H9 (cell line): ENCODE data around the gene RETN. TPM values are rescaled to one million over a fixed set of nuclear protein-coding genes. Genes with fewer than 3 reads are reported as not detected.
A peak's percentile ranks its signal among the peaks of the same experiment; 100 is the strongest.

Source experiments
- DNase-seq: peaks from one replicate; pipeline ENCODE4 v3.0.0-alpha.2; 2017
- H2AFZ ChIP-seq: one replicate; pipeline ENCODE4 v1.6.1; 2013; ENCODE audit warnings: mild to moderate bottlenecking, low read length, control low read depth, moderate library complexity
- H2AK5ac ChIP-seq: 2 replicates; pipeline ENCODE4 v1.6.1; 2013; ENCODE audit warnings: low read length, control low read depth, mixed read lengths; ENCODE audit not compliant: insufficient read length
- H2BK120ac ChIP-seq: one replicate; pipeline ENCODE4 v1.6.1; 2013; ENCODE audit warnings: low read depth, mild to moderate bottlenecking, low read length, control low read depth, inconsistent platforms; ENCODE audit not compliant: poor library complexity, severe bottlenecking
- H2BK12ac ChIP-seq: 2 replicates; pipeline ENCODE4 v1.6.1; 2013; ENCODE audit warnings: low read length, control low read depth, mixed read lengths, low read depth; ENCODE audit not compliant: insufficient read length
- H2BK15ac ChIP-seq: 2 replicates; pipeline ENCODE4 v1.6.1; 2013; ENCODE audit warnings: low read depth, low read length, control low read depth
- H2BK20ac ChIP-seq: one replicate; pipeline ENCODE4 v1.6.1; 2013; ENCODE audit warnings: low read depth, mild to moderate bottlenecking, low read length, control low read depth, inconsistent platforms; ENCODE audit not compliant: poor library complexity, severe bottlenecking
- H2BK5ac ChIP-seq: 2 replicates; pipeline ENCODE4 v1.6.1; 2013; ENCODE audit warnings: low read length, control low read depth, mixed read lengths; ENCODE audit not compliant: insufficient read length
- H3K14ac ChIP-seq: 2 replicates; pipeline ENCODE4 v1.6.1; 2013; ENCODE audit warnings: low read length, control low read depth; ENCODE audit not compliant: insufficient read depth
- H3K18ac ChIP-seq: 2 replicates; pipeline ENCODE4 v1.6.1; 2013; ENCODE audit warnings: low read depth, mild to moderate bottlenecking, mixed read lengths, low read length, control low read depth; ENCODE audit not compliant: insufficient read length
- H3K23ac ChIP-seq: 2 replicates; pipeline ENCODE4 v1.6.1; 2013; ENCODE audit warnings: low read length, control low read depth, mixed read lengths, low read depth; ENCODE audit not compliant: insufficient read length
- H3K23me2 ChIP-seq: 2 replicates; pipeline ENCODE4 v1.6.1; 2013; ENCODE audit warnings: low read depth, mild to moderate bottlenecking, mixed read lengths, low read length, control low read depth; ENCODE audit not compliant: insufficient read length, poor library complexity, severe bottlenecking
- H3K27ac ChIP-seq: 2 replicates; pipeline ENCODE4 v1.5.1; 2013; ENCODE audit warnings: low read length, control low read depth, mixed read lengths, low read depth; ENCODE audit not compliant: insufficient read length
- H3K27me3 ChIP-seq: 2 replicates; pipeline ENCODE4 v1.6.1; 2013; ENCODE audit warnings: low read length, control low read depth, inconsistent platforms; ENCODE audit not compliant: insufficient read depth
- H3K4ac ChIP-seq: 2 replicates; pipeline ENCODE4 v1.6.1; 2013; ENCODE audit warnings: low read depth, mild to moderate bottlenecking, control low read depth, inconsistent platforms, low read length, moderate library complexity
- H3K4me1 ChIP-seq: 2 replicates; pipeline ENCODE4 v1.6.1; 2013; ENCODE audit warnings: low read length, control low read depth, inconsistent platforms; ENCODE audit not compliant: insufficient read depth
- H3K4me2 ChIP-seq: 2 replicates; pipeline ENCODE4 v1.6.1; 2013; ENCODE audit warnings: low read length, control low read depth, mixed read lengths; ENCODE audit not compliant: insufficient read length, insufficient read depth
- H3K56ac ChIP-seq: 2 replicates; pipeline ENCODE4 v1.6.1; 2013; ENCODE audit warnings: low read depth, mild to moderate bottlenecking, mixed read lengths, low read length, control low read depth; ENCODE audit not compliant: insufficient read length
- H3K79me1 ChIP-seq: 2 replicates; pipeline ENCODE4 v1.6.1; 2013; ENCODE audit warnings: low read depth, mild to moderate bottlenecking, moderate library complexity, low read length, control low read depth, inconsistent platforms; ENCODE audit not compliant: insufficient read depth, poor library complexity, severe bottlenecking
- H3K79me2 ChIP-seq: 2 replicates; pipeline ENCODE4 v1.6.1; 2013; ENCODE audit warnings: low read length, control low read depth, inconsistent platforms; ENCODE audit not compliant: insufficient read depth
- H3K9ac ChIP-seq: 2 replicates; pipeline ENCODE4 v1.6.1; 2013; ENCODE audit warnings: low read length, control low read depth, mixed read lengths; ENCODE audit not compliant: insufficient read length; ENCODE audit errors: extremely low read depth
- H3K9me3 ChIP-seq: one replicate; pipeline ENCODE4 v1.6.1; 2013; ENCODE audit warnings: low read depth, low read length, inconsistent platforms; ENCODE audit not compliant: control insufficient read depth
- H3T11ph ChIP-seq: one replicate; pipeline ENCODE4 v1.6.1; 2013; ENCODE audit warnings: mild to moderate bottlenecking, low read length, control low read depth, inconsistent platforms
- H4K20me1 ChIP-seq: one replicate; pipeline ENCODE4 v1.6.1; 2013; ENCODE audit not compliant: control insufficient read depth, insufficient read length, insufficient read depth
- H4K5ac ChIP-seq: 2 replicates; pipeline ENCODE4 v1.6.1; 2013; ENCODE audit warnings: low read depth, mild to moderate bottlenecking, mixed read lengths, low read length, control low read depth; ENCODE audit not compliant: insufficient read length
- H4K8ac ChIP-seq: replicated peaks from 2 replicates; pipeline ENCODE4 v1.6.1; 2013; ENCODE audit warnings: low read length, control low read depth, mixed read lengths, low read depth; ENCODE audit not compliant: insufficient read length
- H4K91ac ChIP-seq: 2 replicates; pipeline ENCODE4 v1.6.1; 2013; ENCODE audit warnings: low read depth, mild to moderate bottlenecking, moderate library complexity, mixed read lengths, low read length, control low read depth; ENCODE audit not compliant: insufficient read length
- H3K27ac Mint-ChIP-seq, 3 experiments: 2 replicates in 2 of 3; 3 replicates in 1 of 3; pipeline ENCODE4 v1.8.0; 2020 to 2021; ENCODE audit warnings: mixed read lengths in 3 of 3, mild to moderate bottlenecking in 1 of 3, moderate library complexity in 1 of 3
- H3K27me3 Mint-ChIP-seq: 2 replicates; pipeline ENCODE4 v1.8.0; 2021; ENCODE audit warnings: low read depth, mild to moderate bottlenecking, moderate library complexity, mixed read lengths
- H3K36me3 Mint-ChIP-seq, 3 experiments: 2 replicates in 2 of 3; 3 replicates in 1 of 3; pipeline ENCODE4 v1.8.0; 2020 to 2021; ENCODE audit warnings: low read depth in 3 of 3, mixed read lengths in 3 of 3; ENCODE audit not compliant: insufficient read depth in 1 of 3
- H3K4me1 Mint-ChIP-seq, 2 experiments: 2 replicates each; pipeline ENCODE4 v1.8.0; 2020; ENCODE audit warnings: mixed read lengths in 2 of 2
- H3K4me3 Mint-ChIP-seq, 2 experiments: 2 replicates in 1 of 2; 3 replicates in 1 of 2; pipeline ENCODE4 v1.8.0; 2020 to 2021; ENCODE audit warnings: mild to moderate bottlenecking in 2 of 2, mixed read lengths in 2 of 2, moderate library complexity in 1 of 2
- H3K9me3 Mint-ChIP-seq, 2 experiments: 2 replicates in 1 of 2; 3 replicates in 1 of 2; pipeline ENCODE4 v1.8.0; 2020; ENCODE audit warnings: mild to moderate bottlenecking in 2 of 2, mixed read lengths in 2 of 2, moderate library complexity in 1 of 2
- CTCF ChIP-seq: fragments of 200-600 bp; sonication (generic); conservative IDR thresholded peaks from 3 replicates; pipeline ENCODE4 v1.8.0; 2021; ENCODE audit warnings: antibody characterized with exemption, mild to moderate bottlenecking
- WGBS: extraction: QIAGEN DNeasy Blood & Tissue Kit; methylation state at CpG from one replicate; pipeline ENCODE4 v1.1.7; 2013; ENCODE audit warnings: missing lambda C conversion rate, low lambda C conversion rate, mixed read lengths; ENCODE audit not compliant: insufficient read length; ENCODE audit errors: extremely low coverage; 5-methylcytosine and 5-hydroxymethylcytosine counted together
- total RNA-seq: library from RNA; stranded (reverse); gene quantifications from 2 replicates; pipeline ENCODE4 v1.2.1, GENCODE V29; 2021

Gene RETN
- total RNA-seq, 1 experiment from 2014 or later = not detected

DNA sequence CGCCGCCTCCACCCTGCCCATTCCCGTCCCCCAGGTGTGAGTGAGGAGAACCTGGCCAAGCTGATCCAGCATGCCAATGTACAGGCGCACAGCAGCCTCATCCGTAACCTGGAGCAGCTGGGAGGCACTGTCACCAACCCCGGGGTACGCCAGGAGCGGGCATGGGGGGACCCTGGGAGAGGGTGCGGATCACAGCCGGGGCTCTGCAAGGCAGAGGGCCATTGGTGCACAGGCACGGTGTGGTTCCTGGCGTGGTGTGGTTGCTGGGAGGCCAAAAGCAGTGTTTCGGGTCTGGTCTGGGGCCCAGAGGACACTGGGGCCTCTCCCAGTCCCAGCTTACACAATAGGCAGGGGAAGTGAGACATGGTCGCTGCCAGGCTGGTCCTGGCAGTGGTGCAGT, 23.7 kb upstream of the RETN start:
- Histone ChIP-seq H4K20me1 (no peaks in the 10 kb centered on the region), H3K79me2 (no peaks in the 10 kb centered on the region), H3K4me1 (no peaks in the 10 kb centered on the region), H3K27ac (no peak overlapping the region), H3K56ac (no peak overlapping the region), H3K4me2 (no peak overlapping the region), H4K5ac (no peak overlapping the region), H3K4ac (no peak overlapping the region), H2BK20ac (no peak overlapping the region), H3K27me3 (no peaks in the 10 kb centered on the region), H3K14ac (no peak overlapping the region; the same call in 1 of the 2 replicates), H2BK120ac (no peak overlapping the region), H4K8ac (no peak overlapping the region), H2AFZ (no peak overlapping the region), H2BK15ac (peak overlapping the region; percentile 27; the same call in 1 of the 2 replicates), H3K18ac (no peak overlapping the region), H2BK12ac (no peak overlapping the region), H3K9ac (no peak overlapping the region), H3K79me1 (no peaks in the 10 kb centered on the region), H2BK5ac (no peak overlapping the region), H3K23ac (no peak overlapping the region), H4K91ac (no peak overlapping the region), H2AK5ac (no peak overlapping the region), H3T11ph (no peak overlapping the region), H3K23me2 (no peaks in the 10 kb centered on the region), H3K9me3 (no peaks in the 10 kb centered on the region)
- Mint-ChIP-seq H3K27ac (no peak overlapping the region), H3K4me1 (peaks cover 0 to 8% of the 10 kb centered on the region in 2 experiments; a peak in 2 of 4 replicates), H3K27me3 (peaks cover 7% of the 10 kb centered on the region), H3K9me3 (no peaks in the 10 kb centered on the region; a peak in 1 of 5 replicates), H3K4me3 (no peak overlapping the region), H3K36me3 (peaks cover 2 to 18% (median 11%) of the 10 kb centered on the region in 3 experiments)
- no peak for DNase-seq
- no peak for TF ChIP-seq CTCF
- WGBS = no CpG with 5 or more reads among the region's 14 CpGs
